Measurements from ENCODE around the gene PKNOX2.

Gene PKNOX2

DNA sequence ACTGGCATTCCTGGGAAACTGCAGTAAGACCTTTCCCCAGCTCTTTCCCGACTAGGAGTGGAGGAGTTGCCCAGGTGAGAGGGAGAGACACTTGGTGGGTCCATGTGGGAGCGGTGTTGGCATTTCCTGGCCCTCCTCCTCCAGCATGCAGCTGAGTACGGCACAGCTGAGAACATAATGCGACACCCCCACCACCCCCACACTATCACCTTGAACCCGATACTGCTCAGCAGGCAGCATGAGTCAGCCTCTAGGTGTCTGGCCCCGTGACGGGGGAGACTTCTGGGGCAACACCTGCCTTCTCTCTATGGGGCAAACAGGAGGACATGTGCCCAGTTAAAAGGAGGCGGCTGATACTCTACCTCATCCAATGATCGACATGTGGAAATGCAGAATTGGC is 64.4 kb downstream of the PKNOX2 start:
- H3K4me3 ChIP-seq (replicated peaks; ENCODE audit: low read depth, low read length), result no peak overlapping the region
- DNase-seq (ENCODE audit: low read depth), result no peak
- no peak for TF ChIP-seq CTCF (IDR thresholded peaks at IDR 0.05; ENCODE audit: low read length, missing control alignments)

DNA sequence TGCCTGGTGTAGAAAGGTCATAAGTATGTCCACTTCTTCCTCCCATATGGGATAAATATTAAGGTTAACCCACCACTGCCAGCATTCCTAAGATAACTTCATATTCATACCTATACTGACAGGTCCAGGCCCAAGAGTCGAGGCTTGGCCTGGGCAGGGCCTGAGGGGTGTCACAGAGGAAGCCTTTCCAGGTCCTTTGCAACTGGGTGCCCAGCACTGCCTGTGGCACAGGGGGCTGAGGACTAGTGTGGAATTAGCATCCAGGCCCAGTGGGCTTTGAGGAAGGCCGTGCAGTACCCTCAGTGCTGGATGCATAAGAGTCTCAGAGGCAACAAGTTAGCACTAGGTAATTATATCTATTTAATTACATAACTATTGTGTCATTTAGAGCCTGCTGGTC is 65.4 kb downstream of the PKNOX2 start:
- no peak for TF ChIP-seq CTCF (IDR thresholded peaks at IDR 0.05; ENCODE audit: low read length, missing control alignments)
- no peak overlapping the region for H3K4me3 ChIP-seq (replicated peaks; ENCODE audit: low read depth, low read length)
- DNase-seq (ENCODE audit: low read depth), result no peak

DNA sequence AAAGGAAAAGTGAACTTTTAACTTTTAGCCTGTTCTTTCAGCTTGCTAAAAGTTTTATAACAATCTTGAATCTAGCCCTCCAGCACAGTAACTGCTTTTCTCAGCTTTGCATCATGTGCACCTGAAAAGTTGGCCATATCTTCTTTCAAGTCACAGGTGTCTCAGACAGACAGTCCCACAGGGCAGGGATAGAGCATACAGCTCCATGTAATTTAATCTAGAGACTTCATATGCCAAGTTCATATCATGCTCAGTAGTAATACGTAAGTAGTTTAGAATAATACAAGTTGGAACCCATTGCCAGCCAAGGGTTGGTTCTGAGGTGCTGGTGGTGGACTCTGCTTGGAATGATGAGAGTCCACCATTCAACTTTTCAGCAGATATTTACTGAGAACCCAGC is 68.6 kb downstream of the PKNOX2 start:
- no peak for DNase-seq (ENCODE audit: low read depth)
- no peak overlapping the region for H3K4me3 ChIP-seq (replicated peaks; ENCODE audit: low read depth, low read length)
- no peak for TF ChIP-seq CTCF (IDR thresholded peaks at IDR 0.05; ENCODE audit: low read length, missing control alignments)

GRCh38 chr11:125233736-125234275 is 69.3 kb downstream of the PKNOX2 start:
- no peak for DNase-seq (ENCODE audit: low read depth)
- no peak overlapping the region for H3K4me3 ChIP-seq (replicated peaks; ENCODE audit: low read depth, low read length)
- no peak for TF ChIP-seq CTCF (IDR thresholded peaks at IDR 0.05; ENCODE audit: low read length, missing control alignments)

DNA sequence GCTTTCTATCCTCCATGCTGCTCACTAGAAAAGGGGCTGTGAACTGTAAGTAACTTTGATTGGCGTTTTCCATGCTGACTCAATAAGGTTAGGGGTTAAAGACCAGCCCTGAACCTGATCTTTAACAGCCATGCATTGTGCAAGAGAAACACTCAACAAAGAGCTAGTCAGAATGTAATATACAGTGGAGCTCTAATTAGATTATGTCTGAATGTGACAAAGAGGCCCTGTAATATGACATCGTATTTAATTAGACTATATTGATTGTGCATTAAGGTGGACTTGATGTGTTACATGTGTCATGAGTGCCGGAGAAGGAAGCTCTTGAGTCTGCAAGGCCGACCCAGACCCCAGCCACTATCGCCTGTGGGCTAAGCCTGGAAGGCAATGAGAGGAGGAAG is 70.5 kb downstream of the PKNOX2 start:
- DNase-seq (ENCODE audit: low read depth), result no peak
- TF ChIP-seq CTCF (IDR thresholded peaks at IDR 0.05; ENCODE audit: low read length, missing control alignments), result no peak
- no peak overlapping the region for H3K4me3 ChIP-seq (replicated peaks; ENCODE audit: low read depth, low read length)

- no peak for TF ChIP-seq CTCF (IDR thresholded peaks at IDR 0.05; ENCODE audit: low read length, missing control alignments)
- no peak for DNase-seq (ENCODE audit: low read depth)
- H3K4me3 ChIP-seq (replicated peaks; ENCODE audit: low read depth, low read length), result no peak overlapping the region
These were observed 71.7 kb downstream of the PKNOX2 start for GRCh38 chr11:125236072-125236825.

All from fibroblast of pulmonary artery (primary cell).